Endothelial cell of umbilical vein (primary cell): Measurements from ENCODE around the gene CD2BP2.
A peak's percentile ranks its signal among the peaks of the same experiment; 100 is the strongest.

ENCODE experiments used
- MAX ChIP-seq: IDR thresholded peaks from 2 replicates; pipeline ENCODE4 v1.6.1; 2011; ENCODE audit not compliant: insufficient read depth, insufficient read length
- POLR2A ChIP-seq: IDR thresholded peaks from 2 replicates; pipeline ENCODE4 v1.6.1; 2012; ENCODE audit warnings: low read depth, mild to moderate bottlenecking, control low read depth, low read length

DNA sequence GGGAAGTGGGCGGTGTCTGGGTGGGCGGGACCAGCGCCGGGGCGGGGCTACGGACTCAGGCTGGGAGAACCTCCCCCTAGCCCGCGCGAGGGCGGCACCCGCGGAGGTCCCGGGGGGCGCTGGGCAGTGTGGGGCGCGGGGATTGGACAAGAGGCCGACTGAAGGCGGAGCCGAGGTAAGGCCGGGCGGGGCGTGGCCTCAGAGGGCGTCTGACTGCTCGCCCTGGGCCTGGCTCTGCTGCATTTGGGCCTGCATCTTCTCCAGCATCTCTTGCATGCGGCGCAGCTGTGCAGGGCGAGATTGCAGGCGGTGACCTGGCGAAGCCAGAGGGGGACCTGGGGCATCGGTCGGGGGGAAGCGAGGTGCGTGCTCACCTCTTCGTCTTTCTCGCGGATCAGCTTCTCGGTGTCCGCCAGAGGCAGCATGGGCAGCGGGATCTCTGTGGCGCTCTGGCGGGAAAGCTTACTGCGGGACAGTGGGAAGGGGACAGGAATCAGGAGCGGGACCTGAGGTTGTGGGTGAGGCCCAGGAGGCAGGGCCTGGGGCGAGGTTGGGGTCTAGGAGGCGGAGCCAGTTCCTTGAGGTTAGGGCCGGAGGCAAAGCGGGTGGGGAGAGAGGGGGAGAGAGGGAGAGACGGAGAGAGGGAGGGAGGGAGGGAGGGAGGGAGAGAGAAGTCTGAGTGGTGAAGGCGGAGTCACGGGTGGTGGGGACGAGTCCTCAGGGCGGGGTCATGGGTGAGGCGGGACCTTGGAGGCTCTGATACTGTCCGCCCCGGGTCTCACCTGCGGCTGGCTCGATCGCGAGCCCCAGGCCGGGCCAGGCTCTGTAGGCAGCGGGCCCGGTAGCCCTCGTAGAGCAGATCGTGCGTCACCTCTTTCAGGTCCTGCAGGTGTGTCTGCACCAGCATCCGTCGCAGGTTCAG, 23.4 kb upstream of the CD2BP2 start:
- TF ChIP-seq MAX, result no peak
- peak; percentile 82 for TF ChIP-seq POLR2A
